CD4-positive, alpha-beta T cell (primary cell): ENCODE data around the gene NKAP. TPM values are rescaled to one million over a fixed set of nuclear protein-coding genes. Genes with fewer than 3 reads are reported as not detected.

ENCODE experiments used
- ATAC-seq: fragments of 200-7000 bp; cut with Tn5 transposase; one replicate; pipeline ENCODE4 v1.10.0; 2022; ENCODE audit warnings: mild to moderate bottlenecking; ENCODE audit not compliant: poor library complexity
- CTCF ChIA-PET: fragments of 350-600 bp; sonication (Branson Sonifier 250); formaldehyde crosslinking; loops from one replicate; lab custom pipeline; 2021; ENCODE audit warnings: antibody characterized with exemption, inconsistent platforms; lab: Charles Lee
- POLR2A ChIA-PET: fragments of 350-600 bp; sonication (Branson Sonifier 250); formaldehyde crosslinking; loops from one replicate; lab custom pipeline; 2021; ENCODE audit warnings: antibody characterized with exemption, inconsistent platforms; lab: Charles Lee
- DNase-seq, 14 experiments: peaks; one replicate each; pipeline ENCODE4 v3.0.0-alpha.2; 2013 to 2020; ENCODE audit warnings: mixed read lengths in 2 of 14
- H3K27ac ChIP-seq, 2 donors: one replicate each; pipeline versions ENCODE4 v1.5.1 to v1.7.0; 2013; ENCODE audit warnings: low read length in 2 of 2, low read depth in 1 of 2, mild to moderate bottlenecking in 1 of 2
- H3K27me3 ChIP-seq, 2 experiments: 1 replicate in 1 of 2; 2 replicates in 1 of 2; pipeline versions ENCODE4 v1.6.1 to v1.7.0; 2013; ENCODE audit warnings: low read length in 2 of 2, control low read depth in 1 of 2, mild to moderate bottlenecking in 1 of 2, moderate library complexity in 1 of 2; ENCODE audit not compliant: insufficient read depth in 2 of 2, control insufficient read depth in 1 of 2
- H3K36me3 ChIP-seq: one replicate; pipeline ENCODE4 v1.6.1; 2013; ENCODE audit warnings: low read length, control low read depth; ENCODE audit not compliant: insufficient read depth
- H3K4me1 ChIP-seq: one replicate; pipeline ENCODE4 v1.6.1; 2013; ENCODE audit warnings: low read length, control low read depth; ENCODE audit not compliant: insufficient read depth
- H3K4me3 ChIP-seq: one replicate; pipeline ENCODE4 v1.5.1; 2013; ENCODE audit warnings: mild to moderate bottlenecking, low read length, moderate library complexity
- H3K9me3 ChIP-seq, 2 experiments: 1 replicate in 1 of 2; 2 replicates in 1 of 2; pipeline versions ENCODE4 v1.6.1 to v1.7.0; 2013; ENCODE audit warnings: low read length in 2 of 2, mild to moderate bottlenecking in 2 of 2, control low read depth in 1 of 2, moderate library complexity in 1 of 2; ENCODE audit not compliant: control insufficient read depth in 1 of 2, insufficient read depth in 1 of 2
- H3K27ac Mint-ChIP-seq: one replicate; pipeline ENCODE4 v1.8.0; 2020; ENCODE audit warnings: mixed read lengths
- H3K27me3 Mint-ChIP-seq: one replicate; pipeline ENCODE4 v1.8.0; 2021; ENCODE audit warnings: mixed read lengths
- H3K36me3 Mint-ChIP-seq: one replicate; pipeline ENCODE4 v1.8.0; 2021; ENCODE audit warnings: low read depth, mixed read lengths
- H3K4me1 Mint-ChIP-seq: one replicate; pipeline ENCODE4 v1.8.0; 2021; ENCODE audit warnings: low read depth, mixed read lengths
- H3K4me3 Mint-ChIP-seq: one replicate; pipeline ENCODE4 v1.8.0; 2020; ENCODE audit warnings: mild to moderate bottlenecking, mixed read lengths
- H3K9me3 Mint-ChIP-seq: one replicate; pipeline ENCODE4 v1.8.0; 2020; ENCODE audit warnings: mixed read lengths
- CTCF ChIP-seq: fragments of 200-600 bp; IDR thresholded peaks from one replicate; pipeline ENCODE4 v1.8.0; 2022; ENCODE audit warnings: antibody characterized with exemption, mild to moderate bottlenecking
- intact Hi-C, 2 experiments: fragments of 100-400 bp; cut with DNase I in 1 of 2; cut with micrococcal nuclease in 1 of 2; formaldehyde crosslinking; loops; one replicate each; pipeline versions ENCODE4 v1.15.1 to v1.9.0; 2023 to 2025; cut with DNase I, micrococcal nuclease
- polyA plus RNA-seq, 2 donors: library from polyadenylated mRNA; unstranded; fragments of 120-200 nt; gene quantifications; one replicate each; pipeline ENCODE4 v1.2.1, GENCODE V29; 2013
- total RNA-seq, 174 experiments: library from RNA in 2 of 174; stranded (reverse) in 2 of 174; gene quantifications; one replicate each; pipeline ENCODE4 v1.2.3 and lab custom pipeline; 2021 to 2026

Gene NKAP
- total RNA-seq: 10 to 100 TPM; 14.5 to 15.6 TPM
- 8.4 TPM for polyA plus RNA-seq (2013, experiment 1 of 2)
- 8.9 TPM for polyA plus RNA-seq (2013, experiment 2 of 2)
- total RNA-seq (lab: John Stamatoyannopoulos, UW): 15.2 to 45.0 (median 35.0) reads per million in 172 experiments

- H3K27ac Mint-ChIP-seq: peak within 1 kb of the TSS; percentile 87
- H3K9me3 Mint-ChIP-seq: no peaks in the 10 kb centered on the region
- Histone ChIP-seq H3K36me3 (no peaks in the 10 kb centered on the region), H3K4me3 (peak within 1 kb of the TSS; percentile 95), H3K27ac (peak within 1 kb of the TSS; percentile 91 to 93), H3K4me1 (peaks cover 19% of the 10 kb centered on the region), H3K9me3 (no peaks in the 10 kb centered on the region), H3K27me3 (no peaks in the 10 kb centered on the region)
- peak; percentile 84 for ATAC-seq
- peak within 1 kb of the TSS; percentile 96 for H3K4me3 Mint-ChIP-seq
- peaks cover 25% of the 10 kb centered on the region for H3K36me3 Mint-ChIP-seq
- POLR2A ChIA-PET: interaction anchor here (0.5 to 1.2 kb wide), 3 partner anchors 32 to 617 kb away, joined by 3 to 5 read pairs (median 3); partner anchors contain the start of genes CUL4B and ZBTB33
- TF ChIP-seq CTCF: no peak
- CTCF ChIA-PET: interaction anchor here (1.3 kb wide), 1 partner anchor 190 kb away, joined by 4 read pairs; no protein-coding TSS in a partner anchor
- DNase-seq: peak; percentile 64 to 91 (median 72)
- intact Hi-C loops: loop anchor here (2.0 to 10.0 kb wide), 4 partner anchors 73 to 311 kb away; partner anchors contain the start of genes NDUFA1 (in 1 of the 2), RNF113A (in 1 of the 2), UPF3B (in 1 of the 2) and ZBTB33 (in 1 of the 2)
- H3K27me3 Mint-ChIP-seq: peaks cover 2% of the 10 kb centered on the region
- peaks cover 27% of the 10 kb centered on the region for H3K4me1 Mint-ChIP-seq
These were observed at the start of gene NKAP for GRCh38 chrX:119943185-119943988. NKAP (minus strand) TSS chrX:119943751; CDS start chrX:119943605, 146 bp downstream.

- Mint-ChIP-seq H3K4me3 (no peak overlapping the region), H3K27ac (no peak overlapping the region), H3K27me3 (peaks cover 81% of the 10 kb centered on the region), H3K9me3 (no peaks in the 10 kb centered on the region), H3K4me1 (peaks cover 6% of the 10 kb centered on the region), H3K36me3 (no peaks in the 10 kb centered on the region)
- DNase-seq: peak in 2 of 14 experiments; percentile 29 to 31
- H3K4me1 ChIP-seq: peaks cover 22% of the 10 kb centered on the region
- ChIA-PET POLR2A (no interaction called here), CTCF (interaction anchor here (1.0 to 1.3 kb wide), 2 partner anchors 9 to 26 kb away, joined by 3 read pairs; no protein-coding TSS in a partner anchor)
- no peak for ATAC-seq
- TF ChIP-seq CTCF: no peak
- no peaks in the 10 kb centered on the region for H3K9me3 ChIP-seq
- peaks cover 30 to 59% of the 10 kb centered on the region in 2 experiments for H3K27me3 ChIP-seq
- peak overlapping the region; percentile 30 for H3K4me3 ChIP-seq
- H3K36me3 ChIP-seq: no peaks in the 10 kb centered on the region
- intact Hi-C loops: no loop called here
- H3K27ac ChIP-seq: no peak overlapping the region
These were observed 47.6 kb upstream of the NKAP start for GRCh38 chrX:119991005-119991787.

GRCh38 chrX:119990556-119991004 lies 47.0 kb upstream of the NKAP start:
- no peaks in the 10 kb centered on the region for H3K36me3 ChIP-seq
- DNase-seq: peak in 1 of 14 experiments; percentile 6
- ChIA-PET POLR2A (no interaction called here), CTCF (interaction anchor here (1.0 kb wide), 1 partner anchor 26 kb away, joined by 3 read pairs; no protein-coding TSS in a partner anchor)
- no peaks in the 10 kb centered on the region for H3K9me3 ChIP-seq
- Mint-ChIP-seq H3K36me3 (no peaks in the 10 kb centered on the region), H3K9me3 (no peaks in the 10 kb centered on the region), H3K4me3 (peak overlapping the region; percentile 20), H3K27ac (no peak overlapping the region), H3K4me1 (peaks cover 6% of the 10 kb centered on the region), H3K27me3 (peaks cover 81% of the 10 kb centered on the region)
- peaks cover 22% of the 10 kb centered on the region for H3K4me1 ChIP-seq
- peak overlapping the region; percentile 30 for H3K4me3 ChIP-seq
- peaks cover 30 to 53% of the 10 kb centered on the region in 2 experiments for H3K27me3 ChIP-seq
- H3K27ac ChIP-seq: no peak overlapping the region
- intact Hi-C loops: no loop called here
- no peak for ATAC-seq
- TF ChIP-seq CTCF: no peak
